Dendritic cell treated with granulocyte-macrophage colony-stimulating factor and Interleukin-4, amounts not matched to agents 40 ng/mL and 50 ng/mL, for 4 days (primary cell): ENCODE results near the gene SECISBP2.
"Not testable (repeated sequence)": the region's sequence is repeated elsewhere in the genome, so short reads cannot be mapped to it uniquely, and the experiment has no call there.

Experiments
- H3K27ac Mint-ChIP-seq: one replicate; pipeline ENCODE4 v1.8.0; 2022; ENCODE audit warnings: mild to moderate bottlenecking, mixed read lengths
- H3K27me3 Mint-ChIP-seq: one replicate; pipeline ENCODE4 v1.8.0; 2022; ENCODE audit warnings: mild to moderate bottlenecking, mixed read lengths
- H3K36me3 Mint-ChIP-seq: one replicate; pipeline ENCODE4 v1.8.0; 2022; ENCODE audit warnings: low read depth, mixed read lengths
- H3K4me1 Mint-ChIP-seq: one replicate; pipeline ENCODE4 v1.8.0; 2022; ENCODE audit warnings: low read depth, mixed read lengths
- H3K4me3 Mint-ChIP-seq: one replicate; pipeline ENCODE4 v1.8.0; 2022; ENCODE audit warnings: mild to moderate bottlenecking, moderate library complexity, mixed read lengths
- H3K9me3 Mint-ChIP-seq: one replicate; pipeline ENCODE4 v1.8.0; 2022; ENCODE audit warnings: mixed read lengths
- intact Hi-C: fragments of 100-400 bp; cut with micrococcal nuclease; formaldehyde crosslinking; loops from one replicate; pipeline ENCODE4 v1.15.0; 2022

SECISBP2 gene

DNA sequence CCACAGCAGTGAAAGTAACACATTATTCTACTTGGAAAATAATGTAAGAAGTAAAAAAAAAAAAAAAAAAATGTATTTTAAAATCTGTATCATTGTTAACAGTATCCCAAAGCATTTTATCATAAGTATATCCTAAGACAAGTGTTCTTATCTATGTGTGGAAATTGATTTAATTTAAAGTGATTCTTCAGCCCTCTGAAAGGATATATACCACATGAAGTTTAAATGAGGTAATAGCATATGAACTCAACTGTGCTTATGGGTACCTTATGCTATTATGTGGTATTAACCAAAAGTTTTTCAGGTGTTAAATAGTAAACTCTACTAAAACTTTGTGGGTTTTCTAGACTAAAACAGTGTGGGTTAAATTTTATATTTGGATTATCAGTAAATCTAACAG, 2.8 kb upstream of the SECISBP2 start:
- H3K36me3 Mint-ChIP-seq: peaks cover 40% of the 10 kb centered on the region
- no peaks in the 10 kb centered on the region for H3K9me3 Mint-ChIP-seq
- intact Hi-C loops: no loop called here
- no peak overlapping the region for H3K27ac Mint-ChIP-seq
- H3K4me1 Mint-ChIP-seq: peaks cover 34% of the 10 kb centered on the region
- H3K4me3 Mint-ChIP-seq: no peak overlapping the region
- H3K27me3 Mint-ChIP-seq: no peaks in the 10 kb centered on the region

DNA sequence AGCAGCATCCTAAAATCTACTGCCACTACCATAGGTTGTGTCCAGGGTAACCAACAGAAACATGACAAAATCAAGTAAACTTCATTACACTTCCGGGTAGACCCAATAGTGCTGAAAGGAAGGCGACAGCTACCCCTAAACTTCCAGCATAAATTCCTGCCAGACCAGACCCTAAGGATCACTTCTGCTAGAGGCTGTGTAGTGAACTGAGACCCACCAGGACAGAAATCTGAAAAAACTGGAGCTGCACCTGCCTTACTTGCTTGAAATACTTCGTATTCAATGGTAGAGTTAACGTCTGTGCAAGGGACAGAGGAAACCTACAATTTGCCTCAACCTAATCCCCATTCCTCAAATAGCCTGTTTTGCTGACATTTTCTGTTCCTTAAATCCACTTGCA, 1.0 kb upstream of the SECISBP2 start:
- intact Hi-C loops: no loop called here
- Mint-ChIP-seq H3K27ac (peak overlapping the region; percentile 98), H3K4me3 (peak overlapping the region; percentile 87), H3K4me1 (peaks cover 40% of the 10 kb centered on the region), H3K36me3 (peaks cover 40% of the 10 kb centered on the region), H3K27me3 (no peaks in the 10 kb centered on the region), H3K9me3 (no peaks in the 10 kb centered on the region)

GRCh38 chr9:89319015-89319905, 960 bp downstream of the SECISBP2 start:
- Mint-ChIP-seq H3K9me3 (no peaks in the 10 kb centered on the region), H3K4me3 (peak overlapping the region; percentile 87), H3K36me3 (peaks cover 53% of the 10 kb centered on the region), H3K27ac (peak overlapping the region; percentile 98), H3K27me3 (no peaks in the 10 kb centered on the region), H3K4me1 (peaks cover 49% of the 10 kb centered on the region)
- intact Hi-C loops: no loop called here

GRCh38 chr9:89323390-89323789, 5.1 kb downstream of the SECISBP2 start:
- Mint-ChIP-seq H3K9me3 (no peaks in the 10 kb centered on the region), H3K4me3 (no peak overlapping the region), H3K27ac (peak overlapping the region; percentile 11), H3K36me3 (peaks cover 49% of the 10 kb centered on the region), H3K27me3 (no peaks in the 10 kb centered on the region), H3K4me1 (peaks cover 30% of the 10 kb centered on the region)
- intact Hi-C loops: no loop called here

DNA sequence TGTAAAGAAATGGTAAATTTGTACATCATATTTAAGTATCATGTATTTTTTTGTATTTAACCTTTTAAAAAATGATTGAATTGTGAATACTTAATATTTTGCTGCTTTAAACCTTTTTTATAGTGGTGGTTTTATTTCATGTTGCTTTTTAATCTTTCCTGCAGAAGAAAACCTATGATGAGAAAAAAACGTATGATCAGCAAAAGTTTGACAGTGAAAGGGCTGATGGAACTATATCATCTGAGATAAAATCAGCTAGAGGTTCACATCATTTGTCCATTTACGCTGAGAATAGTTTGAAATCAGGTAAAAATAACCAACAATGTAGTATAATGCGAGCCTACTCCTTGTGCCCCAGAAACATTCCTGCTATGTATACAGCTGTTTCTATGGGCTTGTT, 7.4 kb downstream of the SECISBP2 start:
- H3K27me3 Mint-ChIP-seq: no peaks in the 10 kb centered on the region
- H3K27ac Mint-ChIP-seq: no peak overlapping the region
- H3K36me3 Mint-ChIP-seq: peaks cover 66% of the 10 kb centered on the region
- peaks cover 20% of the 10 kb centered on the region for H3K4me1 Mint-ChIP-seq
- intact Hi-C loops: no loop called here
- no peak overlapping the region for H3K4me3 Mint-ChIP-seq
- H3K9me3 Mint-ChIP-seq: no peaks in the 10 kb centered on the region

GRCh38 chr9:89328064-89328463, 9.8 kb downstream of the SECISBP2 start:
- peaks cover 74% of the 10 kb centered on the region for H3K36me3 Mint-ChIP-seq
- H3K9me3 Mint-ChIP-seq: no peaks in the 10 kb centered on the region
- H3K27me3 Mint-ChIP-seq: no peaks in the 10 kb centered on the region
- no peak overlapping the region for H3K4me3 Mint-ChIP-seq
- H3K27ac Mint-ChIP-seq: no peak overlapping the region
- peaks cover 7% of the 10 kb centered on the region for H3K4me1 Mint-ChIP-seq
- intact Hi-C loops: no loop called here

DNA sequence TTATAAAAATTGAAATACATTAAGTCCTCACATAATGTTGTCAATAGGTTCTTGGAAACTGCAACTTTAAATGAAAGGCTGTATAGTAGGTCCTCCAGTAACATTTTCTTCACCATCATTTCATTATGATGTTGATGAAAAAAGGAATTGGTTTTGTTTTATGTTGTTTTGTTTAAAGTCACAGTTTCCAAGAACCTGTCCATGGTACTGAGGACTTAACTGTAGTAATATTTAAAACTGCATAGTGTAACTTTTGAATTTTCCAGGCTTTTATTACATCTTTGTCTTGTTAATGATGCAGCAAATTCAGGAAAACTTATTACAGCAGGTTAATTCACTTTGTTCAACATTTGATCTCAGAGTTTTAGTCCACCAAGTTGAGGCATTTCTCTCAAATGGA, 11.6 kb downstream of the SECISBP2 start:
- intact Hi-C loops: loop anchor here (5.0 kb wide), 1 partner anchor 217 kb away; no protein-coding TSS in a partner anchor
- Mint-ChIP-seq H3K27me3 (no peaks in the 10 kb centered on the region), H3K4me1 (no peaks in the 10 kb centered on the region), H3K36me3 (peaks cover 81% of the 10 kb centered on the region), H3K4me3 (no peak overlapping the region), H3K9me3 (no peaks in the 10 kb centered on the region), H3K27ac (no peak overlapping the region)

DNA sequence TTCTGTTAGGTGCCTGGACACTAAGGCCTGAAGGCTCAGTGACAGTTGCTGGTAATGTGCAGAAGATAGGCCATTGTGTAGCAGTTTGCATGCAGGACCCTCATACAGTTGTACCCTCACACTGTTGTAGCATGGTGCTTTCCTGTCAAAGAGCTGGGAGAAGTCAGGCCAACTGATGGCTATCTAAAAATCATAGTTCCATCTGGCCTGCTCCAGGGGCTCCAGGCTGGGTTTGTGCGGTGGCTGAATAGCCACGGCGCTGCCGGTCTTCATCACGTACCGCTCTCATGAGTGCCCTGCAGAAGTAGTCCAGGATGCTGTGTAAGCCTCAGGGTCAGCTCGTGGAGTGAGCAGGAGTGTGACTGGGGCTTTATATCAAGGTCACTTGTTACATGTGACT, 12.2 kb downstream of the SECISBP2 start:
- Mint-ChIP-seq H3K4me3 (no peak overlapping the region), H3K4me1 (no peaks in the 10 kb centered on the region), H3K9me3 (no peaks in the 10 kb centered on the region), H3K27me3 (no peaks in the 10 kb centered on the region), H3K27ac (no peak overlapping the region), H3K36me3 (peaks cover 87% of the 10 kb centered on the region)
- intact Hi-C loops: loop anchor here (5.0 kb wide), 1 partner anchor 217 kb away; no protein-coding TSS in a partner anchor

- no peaks in the 10 kb centered on the region for H3K4me1 Mint-ChIP-seq
- no peaks in the 10 kb centered on the region for H3K27me3 Mint-ChIP-seq
- no peaks in the 10 kb centered on the region for H3K9me3 Mint-ChIP-seq
- H3K4me3 Mint-ChIP-seq: no peak overlapping the region
- H3K36me3 Mint-ChIP-seq: peaks cover 100% of the 10 kb centered on the region
- intact Hi-C loops: no loop called here
- H3K27ac Mint-ChIP-seq: no peak overlapping the region
Observed at GRCh38 chr9:89339807-89340206, 21.5 kb downstream of the SECISBP2 start.

DNA sequence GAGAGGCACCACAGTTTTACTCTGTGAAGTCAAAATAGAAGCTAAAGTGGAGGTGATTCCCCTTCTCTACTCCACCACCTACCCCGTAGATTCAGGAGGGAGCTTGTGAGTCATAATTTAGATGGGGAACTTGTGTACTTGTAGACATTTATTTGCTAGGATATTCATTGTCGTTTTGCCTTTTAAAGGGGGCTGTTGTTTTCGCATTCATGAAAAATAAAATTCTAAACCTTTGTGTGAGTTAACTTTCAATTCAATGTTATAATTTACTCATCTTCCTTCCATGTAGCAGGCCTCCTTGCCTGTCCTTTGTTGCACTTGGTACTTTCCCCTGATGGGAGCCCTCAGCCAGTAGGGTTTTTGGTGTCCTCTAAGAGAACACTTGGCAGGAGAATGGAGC, 22.0 kb downstream of the SECISBP2 start:
- no peak overlapping the region for H3K27ac Mint-ChIP-seq
- peaks cover 100% of the 10 kb centered on the region for H3K36me3 Mint-ChIP-seq
- H3K27me3 Mint-ChIP-seq: no peaks in the 10 kb centered on the region
- no peak overlapping the region for H3K4me3 Mint-ChIP-seq
- no peaks in the 10 kb centered on the region for H3K9me3 Mint-ChIP-seq
- intact Hi-C loops: no loop called here
- no peaks in the 10 kb centered on the region for H3K4me1 Mint-ChIP-seq

DNA sequence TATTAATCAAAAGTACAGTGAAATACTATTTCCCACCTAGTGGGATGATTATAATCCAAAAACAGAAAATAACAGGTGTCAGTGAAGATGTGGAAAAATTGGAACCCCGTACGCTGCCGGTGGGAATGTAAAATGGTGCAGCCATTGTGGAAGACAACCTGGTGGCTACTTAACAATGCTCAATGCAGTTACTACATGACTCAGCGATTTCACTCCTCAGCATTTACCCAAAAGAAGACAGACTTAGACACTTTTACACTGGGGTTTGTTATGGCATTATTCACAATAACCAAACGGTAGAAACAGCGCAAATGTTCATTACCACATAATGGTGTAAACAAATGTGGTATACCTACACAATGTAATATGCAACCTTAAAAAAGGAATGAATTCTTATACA, 23.9 kb downstream of the SECISBP2 start:
- intact Hi-C loops: no loop called here
- H3K9me3 Mint-ChIP-seq: no peaks in the 10 kb centered on the region
- H3K27ac Mint-ChIP-seq: no peak overlapping the region
- peaks cover 100% of the 10 kb centered on the region for H3K36me3 Mint-ChIP-seq
- no peaks in the 10 kb centered on the region for H3K27me3 Mint-ChIP-seq
- no peaks in the 10 kb centered on the region for H3K4me1 Mint-ChIP-seq
- no peak overlapping the region for H3K4me3 Mint-ChIP-seq

- Mint-ChIP-seq H3K27me3 (no peaks in the 10 kb centered on the region), H3K27ac (no peak overlapping the region), H3K36me3 (peaks cover 100% of the 10 kb centered on the region), H3K4me3 (no peak overlapping the region), H3K4me1 (no peaks in the 10 kb centered on the region), H3K9me3 (no peaks in the 10 kb centered on the region)
- intact Hi-C loops: no loop called here
Observed at GRCh38 chr9:89342948-89343347, 24.6 kb downstream of the SECISBP2 start.

- H3K27ac Mint-ChIP-seq, H3K4me1 Mint-ChIP-seq, H3K9me3 Mint-ChIP-seq, intact Hi-C loops, H3K27me3 Mint-ChIP-seq, H3K4me3 Mint-ChIP-seq: not testable (repeated sequence)
- peaks cover 100% of the 10 kb centered on the region for H3K36me3 Mint-ChIP-seq
Observed at GRCh38 chr9:89343812-89344211, 25.5 kb downstream of the SECISBP2 start.

- no peaks in the 10 kb centered on the region for H3K4me1 Mint-ChIP-seq
- no peak overlapping the region for H3K27ac Mint-ChIP-seq
- no peaks in the 10 kb centered on the region for H3K27me3 Mint-ChIP-seq
- peaks cover 100% of the 10 kb centered on the region for H3K36me3 Mint-ChIP-seq
- H3K4me3 Mint-ChIP-seq: no peak overlapping the region
- no peaks in the 10 kb centered on the region for H3K9me3 Mint-ChIP-seq
- intact Hi-C loops: no loop called here
Observed at GRCh38 chr9:89345476-89345875, 27.2 kb downstream of the SECISBP2 start.

DNA sequence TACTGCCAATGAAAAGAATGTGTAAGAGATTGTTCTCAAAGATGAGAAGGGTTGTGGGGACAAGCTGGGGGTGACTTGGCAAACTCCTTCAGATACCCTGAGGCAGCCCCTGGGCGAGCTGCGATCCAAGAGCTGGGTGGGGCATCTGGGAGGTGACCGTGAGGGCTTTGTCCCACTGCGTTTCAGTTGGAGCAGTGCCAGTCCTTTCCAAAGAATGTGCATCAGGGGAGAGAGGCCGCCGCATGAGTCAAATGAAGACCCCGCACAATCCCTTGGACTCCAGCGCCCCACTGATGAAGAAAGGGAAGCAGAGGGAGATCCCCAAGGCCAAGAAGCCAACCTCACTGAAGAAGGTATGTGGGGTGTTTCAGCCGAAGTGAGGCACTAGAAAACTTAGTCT, 28.4 kb downstream of the SECISBP2 start:
- Mint-ChIP-seq H3K4me1 (peaks cover 11% of the 10 kb centered on the region), H3K9me3 (no peaks in the 10 kb centered on the region), H3K27me3 (no peaks in the 10 kb centered on the region), H3K36me3 (peaks cover 100% of the 10 kb centered on the region), H3K27ac (no peak overlapping the region), H3K4me3 (no peak overlapping the region)
- intact Hi-C loops: no loop called here
